T47D (cell line): ENCODE data around the gene RNF13.

ENCODE experiments used
- DNase-seq, 2 experiments: peaks; one replicate each; pipeline versions ENCODE4 v3.0.0 to v3.0.0-alpha.2; 2011 to 2012; ENCODE audit warnings: low read depth in 1 of 2, low spot score in 1 of 2
- JUND ChIP-seq: IDR thresholded peaks from 2 replicates; pipeline ENCODE4 v1.6.1; 2012; ENCODE audit warnings: low read depth
- in situ Hi-C: cut with HindIII; loops from 2 replicates; pipeline ENCODE4 v1.10.0; 2016; ENCODE audit warnings: low sequenced_read_pairs, low pct_unique_long_range_greater_than_20kb

RNF13 gene

GRCh38 chr3:149990423-149990948 is 177.5 kb downstream of the RNF13 start:
- TF ChIP-seq JUND: no peak
- DNase-seq: no peak
- in situ Hi-C loops: no loop called here

- DNase-seq: no peak
- TF ChIP-seq JUND: no peak
- in situ Hi-C loops: no loop called here
Measured at GRCh38 chr3:149992416-149993058, 179.5 kb downstream of the RNF13 start.

GRCh38 chr3:149998946-149999345 is 185.9 kb downstream of the RNF13 start:
- in situ Hi-C loops: no loop called here
- TF ChIP-seq JUND: no peak
- DNase-seq: no peak

GRCh38 chr3:149999421-149999820 is 186.4 kb downstream of the RNF13 start:
- no peak for TF ChIP-seq JUND
- in situ Hi-C loops: no loop called here
- DNase-seq: no peak

- no peak for TF ChIP-seq JUND
- no peak for DNase-seq
- in situ Hi-C loops: no loop called here
Measured at GRCh38 chr3:150000641-150001040, 187.6 kb downstream of the RNF13 start.

- DNase-seq: no peak
- TF ChIP-seq JUND: no peak
- in situ Hi-C loops: no loop called here
Measured at GRCh38 chr3:150005243-150006112, 192.5 kb downstream of the RNF13 start.

GRCh38 chr3:150006794-150007193 is 193.8 kb downstream of the RNF13 start:
- no peak for DNase-seq
- no peak for TF ChIP-seq JUND
- in situ Hi-C loops: no loop called here
